ENCODE data around the gene CEP295NL. TPM values are rescaled to one million over a fixed set of nuclear protein-coding genes. Genes with fewer than 3 reads are reported as not detected.
"Not testable (repeated sequence)": the region's sequence is repeated elsewhere in the genome, so short reads cannot be mapped to it uniquely, and the experiment has no call there.

Gene CEP295NL
- polyA plus RNA-seq, 3 donors = 0.38 to 0.81 TPM; not detected in 1

DNA sequence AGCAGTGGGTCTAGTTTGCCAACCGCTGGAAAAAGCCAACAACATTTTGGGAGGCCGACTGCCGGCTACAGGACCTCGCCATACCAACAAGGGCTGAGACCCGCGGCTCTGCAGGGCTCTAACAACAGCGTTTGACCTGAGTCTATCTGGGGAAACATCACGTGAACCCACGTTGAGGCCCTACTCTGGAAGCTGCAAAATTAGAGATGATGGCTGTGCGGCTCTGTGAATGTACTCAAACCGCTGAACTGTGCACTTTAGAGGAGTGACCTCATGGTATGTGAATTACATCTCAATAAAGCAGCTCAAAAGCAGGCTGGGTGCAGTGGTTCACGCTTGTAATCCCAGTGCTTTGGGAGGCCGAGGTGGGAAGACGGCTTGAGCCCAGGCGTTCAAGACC, 10.1 kb upstream of the CEP295NL start:
- H3K79me2 ChIP-seq (ENCODE audit: insufficient read depth, low read length) = peaks cover 95% of the 10 kb centered on the region
- H3K4me2 ChIP-seq (replicated peaks; ENCODE audit: extremely low read depth, low read length, poor library complexity, severe bottlenecking) = no peak overlapping the region
- peak overlapping the region; percentile 84 to 99 for H3K27ac ChIP-seq (ENCODE audit: low read depth in 1 of 2, low read length in 2 of 2)
- peaks cover 0 to 15% of the 10 kb centered on the region in 2 donors for H3K36me3 ChIP-seq (replicated peaks in 1 of 2; ENCODE audit: control insufficient read depth in 1 of 2, insufficient read depth in 2 of 2, low read length in 2 of 2)
- intact Hi-C loops (cut with micrococcal nuclease) = loop anchor here in 1 of 2 donors (10.0 kb wide), 1 partner anchor 168 kb away; no protein-coding TSS in a partner anchor
- no peak for DNase-seq
- peaks cover 84 to 95% of the 10 kb centered on the region in 2 donors for H3K4me1 ChIP-seq (ENCODE audit: control insufficient read depth in 1 of 2, insufficient read depth in 2 of 2, low read length in 2 of 2)
- no peak overlapping the region for H3K4me3 Mint-ChIP-seq
- 92% methylated on average over 14 of the region's 15 CpGs for WGBS (ENCODE audit: insufficient coverage)
- H3K27me3 ChIP-seq (ENCODE audit: control insufficient read depth in 2 of 2, insufficient read depth in 2 of 2, low read length in 2 of 2) = no peaks in the 10 kb centered on the region
- no peak overlapping the region for H3K9ac ChIP-seq (ENCODE audit: insufficient read depth, low read length, poor library complexity, severe bottlenecking)
- H3K4me3 ChIP-seq (replicated peaks in 1 of 3; ENCODE audit: low read depth in 2 of 3, low read length in 3 of 3) = peak overlapping the region in 1 of 3 experiments; percentile 42
- no peaks in the 10 kb centered on the region for H3K27me3 Mint-ChIP-seq (ENCODE audit: low read depth in 3 of 3)
- no peak overlapping the region for H2AFZ ChIP-seq (ENCODE audit: insufficient read depth, low read depth, low read length, poor library complexity, severe bottlenecking)
- H3K9me3 ChIP-seq (replicated peaks in 1 of 2; ENCODE audit: control insufficient read depth in 1 of 2, insufficient read depth in 1 of 2, low read length in 2 of 2) = no peaks in the 10 kb centered on the region
- peaks cover 79% of the 10 kb centered on the region for H3K4me1 Mint-ChIP-seq
- H3K9me3 Mint-ChIP-seq = peaks cover 0 to 1% (median 0%) of the 10 kb centered on the region in 7 donors
- H4K20me1 ChIP-seq (ENCODE audit: insufficient read depth, low read length) = peaks cover 59% of the 10 kb centered on the region
- H3K27ac Mint-ChIP-seq = peak overlapping the region; percentile 50 to 98 (median 87)
- peaks cover 28 to 44% of the 10 kb centered on the region in 2 donors for H3K36me3 Mint-ChIP-seq
- TF ChIP-seq, protein P1, sequence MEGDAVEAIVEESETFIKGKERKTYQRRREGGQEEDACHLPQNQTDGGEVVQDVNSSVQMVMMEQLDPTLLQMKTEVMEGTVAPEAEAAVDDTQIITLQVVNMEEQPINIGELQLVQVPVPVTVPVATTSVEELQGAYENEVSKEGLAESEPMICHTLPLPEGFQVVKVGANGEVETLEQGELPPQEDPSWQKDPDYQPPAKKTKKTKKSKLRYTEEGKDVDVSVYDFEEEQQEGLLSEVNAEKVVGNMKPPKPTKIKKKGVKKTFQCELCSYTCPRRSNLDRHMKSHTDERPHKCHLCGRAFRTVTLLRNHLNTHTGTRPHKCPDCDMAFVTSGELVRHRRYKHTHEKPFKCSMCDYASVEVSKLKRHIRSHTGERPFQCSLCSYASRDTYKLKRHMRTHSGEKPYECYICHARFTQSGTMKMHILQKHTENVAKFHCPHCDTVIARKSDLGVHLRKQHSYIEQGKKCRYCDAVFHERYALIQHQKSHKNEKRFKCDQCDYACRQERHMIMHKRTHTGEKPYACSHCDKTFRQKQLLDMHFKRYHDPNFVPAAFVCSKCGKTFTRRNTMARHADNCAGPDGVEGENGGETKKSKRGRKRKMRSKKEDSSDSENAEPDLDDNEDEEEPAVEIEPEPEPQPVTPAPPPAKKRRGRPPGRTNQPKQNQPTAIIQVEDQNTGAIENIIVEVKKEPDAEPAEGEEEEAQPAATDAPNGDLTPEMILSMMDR (IDR thresholded peaks at IDR 0.05) = no peak

DNA sequence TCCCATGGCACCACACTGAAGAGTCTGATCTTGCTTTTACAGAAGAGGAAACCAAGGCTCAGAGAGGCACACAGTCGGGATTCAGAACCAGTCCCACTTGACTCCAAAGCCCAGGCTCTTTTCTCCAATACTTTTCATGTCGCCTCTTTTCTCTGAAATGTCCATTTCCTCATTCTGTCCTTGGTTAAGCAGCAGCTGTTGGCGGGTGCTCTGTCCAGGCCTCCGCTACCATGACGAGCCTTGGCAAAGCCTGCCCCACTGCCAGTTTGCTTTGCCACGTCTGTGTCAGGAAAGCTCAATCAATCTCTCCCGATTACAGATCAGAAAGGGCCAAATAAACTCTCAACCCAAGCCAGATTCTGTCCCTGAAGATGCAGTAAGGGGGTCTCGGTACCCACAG, 9.1 kb upstream of the CEP295NL start:
- peaks cover 73 to 85% of the 10 kb centered on the region in 2 donors for H3K4me1 ChIP-seq (ENCODE audit: control insufficient read depth in 1 of 2, insufficient read depth in 2 of 2, low read length in 2 of 2)
- peak overlapping the region; percentile 54 to 73 for H3K4me3 Mint-ChIP-seq
- peaks cover 95% of the 10 kb centered on the region for H3K79me2 ChIP-seq (ENCODE audit: insufficient read depth, low read length)
- peaks cover 71% of the 10 kb centered on the region for H3K4me1 Mint-ChIP-seq
- H3K9ac ChIP-seq (ENCODE audit: insufficient read depth, low read length, poor library complexity, severe bottlenecking) = no peak overlapping the region
- intact Hi-C loops (cut with micrococcal nuclease) = loop anchor here in 1 of 2 donors (10.0 kb wide), 1 partner anchor 167 kb away; no protein-coding TSS in a partner anchor
- peak overlapping the region; percentile 84 to 99 for H3K27ac ChIP-seq (ENCODE audit: low read depth in 1 of 2, low read length in 2 of 2)
- no peak overlapping the region for H2AFZ ChIP-seq (ENCODE audit: insufficient read depth, low read depth, low read length, poor library complexity, severe bottlenecking)
- TF ChIP-seq, protein P1 (IDR thresholded peaks at IDR 0.05) = no peak
- peak; percentile 39 to 57 (median 50) for DNase-seq
- peaks cover 65% of the 10 kb centered on the region for H4K20me1 ChIP-seq (ENCODE audit: insufficient read depth, low read length)
- H3K27me3 Mint-ChIP-seq (ENCODE audit: low read depth in 3 of 3) = no peaks in the 10 kb centered on the region
- H3K9me3 Mint-ChIP-seq = no peaks in the 10 kb centered on the region
- H3K9me3 ChIP-seq (replicated peaks in 1 of 2; ENCODE audit: control insufficient read depth in 1 of 2, insufficient read depth in 1 of 2, low read length in 2 of 2) = no peaks in the 10 kb centered on the region
- H3K27ac Mint-ChIP-seq = peak overlapping the region; percentile 96 to 98 (median 97)
- peaks cover 29 to 46% of the 10 kb centered on the region in 2 donors for H3K36me3 Mint-ChIP-seq
- 28% methylated on average over 7 of the region's 8 CpGs for WGBS (ENCODE audit: insufficient coverage)
- no peaks in the 10 kb centered on the region for H3K27me3 ChIP-seq (ENCODE audit: control insufficient read depth in 2 of 2, insufficient read depth in 2 of 2, low read length in 2 of 2)
- peak overlapping the region; percentile 35 for H3K4me2 ChIP-seq (replicated peaks; ENCODE audit: extremely low read depth, low read length, poor library complexity, severe bottlenecking)
- H3K36me3 ChIP-seq (replicated peaks in 1 of 2; ENCODE audit: control insufficient read depth in 1 of 2, insufficient read depth in 2 of 2, low read length in 2 of 2) = peaks cover 0 to 25% of the 10 kb centered on the region in 2 donors
- H3K4me3 ChIP-seq (replicated peaks in 1 of 3; ENCODE audit: low read depth in 2 of 3, low read length in 3 of 3) = peak overlapping the region in 1 of 3 experiments; percentile 36

DNA sequence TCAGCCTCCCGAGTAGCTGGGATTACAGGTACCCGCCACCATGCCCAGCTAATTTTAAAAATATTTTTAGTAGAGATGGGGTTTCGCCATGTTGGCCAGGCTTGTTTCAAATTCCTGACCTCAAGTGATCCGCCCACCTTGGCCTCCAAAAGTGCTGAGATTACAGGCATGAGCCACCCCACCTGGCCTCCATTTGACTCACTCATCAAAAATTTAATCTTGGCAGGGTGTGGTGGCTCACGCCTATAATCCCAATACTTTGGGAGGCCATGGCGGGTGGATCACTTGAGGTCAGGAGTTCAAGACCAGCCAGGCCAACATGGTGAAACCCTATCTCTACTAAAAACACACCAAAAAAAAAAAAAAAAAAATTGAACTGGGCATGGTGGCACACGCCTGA, 8.5 kb upstream of the CEP295NL start:
- H3K27ac Mint-ChIP-seq = peak overlapping the region; percentile 96 to 98 (median 97)
- H3K4me1 Mint-ChIP-seq = peaks cover 67% of the 10 kb centered on the region
- H3K79me2 ChIP-seq (ENCODE audit: insufficient read depth, low read length) = peaks cover 95% of the 10 kb centered on the region
- H3K27me3 ChIP-seq (ENCODE audit: control insufficient read depth in 2 of 2, insufficient read depth in 2 of 2, low read length in 2 of 2); H2AFZ ChIP-seq (ENCODE audit: insufficient read depth, low read depth, low read length, poor library complexity, severe bottlenecking); H3K9me3 Mint-ChIP-seq; DNase-seq; H3K27me3 Mint-ChIP-seq (ENCODE audit: low read depth in 3 of 3); H3K9me3 ChIP-seq (replicated peaks in 1 of 2; ENCODE audit: control insufficient read depth in 1 of 2, insufficient read depth in 1 of 2, low read length in 2 of 2): not testable (repeated sequence)
- peaks cover 70% of the 10 kb centered on the region for H4K20me1 ChIP-seq (ENCODE audit: insufficient read depth, low read length)
- peak overlapping the region; percentile 15 for H3K9ac ChIP-seq (ENCODE audit: insufficient read depth, low read length, poor library complexity, severe bottlenecking)
- peak overlapping the region in 1 of 3 experiments; percentile 36 for H3K4me3 ChIP-seq (replicated peaks in 1 of 3; ENCODE audit: low read depth in 2 of 3, low read length in 3 of 3)
- H3K4me2 ChIP-seq (replicated peaks; ENCODE audit: extremely low read depth, low read length, poor library complexity, severe bottlenecking) = peak overlapping the region; percentile 54
- H3K36me3 Mint-ChIP-seq = peaks cover 32 to 50% of the 10 kb centered on the region in 2 donors
- peaks cover 68 to 79% of the 10 kb centered on the region in 2 donors for H3K4me1 ChIP-seq (ENCODE audit: control insufficient read depth in 1 of 2, insufficient read depth in 2 of 2, low read length in 2 of 2)
- H3K36me3 ChIP-seq (replicated peaks in 1 of 2; ENCODE audit: control insufficient read depth in 1 of 2, insufficient read depth in 2 of 2, low read length in 2 of 2) = peaks cover 0 to 29% of the 10 kb centered on the region in 2 donors
- intact Hi-C loops (cut with micrococcal nuclease) = loop anchor here in 1 of 2 donors (10.0 kb wide), 1 partner anchor 167 kb away; no protein-coding TSS in a partner anchor
- peak overlapping the region in 1 of 2 donors; percentile 73 for H3K4me3 Mint-ChIP-seq
- WGBS (ENCODE audit: insufficient coverage) = 100% methylated on average over 3 of the region's 7 CpGs
- H3K27ac ChIP-seq (ENCODE audit: low read depth in 1 of 2, low read length in 2 of 2) = peak overlapping the region; percentile 84 to 99

Data from CD14-positive monocyte (primary cell).